Heart left ventricle (tissue), 16 donors: Measurements from ENCODE around the gene CILP2. TPM values are rescaled to one million over a fixed set of nuclear protein-coding genes. Genes with fewer than 3 reads are reported as not detected.

Experiments used
- ATAC-seq, 4 donors: fragments of 200-7000 bp; cut with Tn5 transposase; one replicate each; pipeline ENCODE4 v1.9.1; 2020 to 2022; ENCODE audit warnings: moderate library complexity in 4 of 4, mild to moderate bottlenecking in 3 of 4, moderate number of reproducible peaks in 1 of 4
- DNase-seq, 5 donors: peaks; one replicate each; pipeline ENCODE4 v3.0.0-alpha.2; 2020
- H3K27ac ChIP-seq, 12 donors: fragments of 200-600 bp; sonication (generic) in 4 of 12; one replicate each; pipeline versions ENCODE4 v1.5.0 to v1.8.0; 2016 to 2022; ENCODE audit warnings: mild to moderate bottlenecking in 2 of 12
- H3K27me3 ChIP-seq, 9 donors: fragments of 200-600 bp; sonication (generic) in 2 of 9; one replicate each; pipeline versions ENCODE4 v1.5.1 to v1.8.0; 2016 to 2022; ENCODE audit warnings: mild to moderate bottlenecking in 3 of 9
- H3K36me3 ChIP-seq, 9 donors: fragments of 200-600 bp; sonication (generic) in 2 of 9; one replicate each; pipeline versions ENCODE4 v1.5.0 to v1.8.0; 2018 to 2022; ENCODE audit warnings: mild to moderate bottlenecking in 2 of 9
- H3K4me1 ChIP-seq, 12 donors: fragments of 200-600 bp; sonication (generic) in 4 of 12; one replicate each; pipeline versions ENCODE4 v1.5.0 to v1.8.0; 2016 to 2022; ENCODE audit warnings: mild to moderate bottlenecking in 3 of 12
- H3K4me3 ChIP-seq, 12 donors: fragments of 200-600 bp; sonication (generic) in 4 of 12; one replicate each; pipeline versions ENCODE4 v1.5.0 to v1.8.0; 2017 to 2022; ENCODE audit warnings: mild to moderate bottlenecking in 9 of 12, moderate library complexity in 4 of 12
- H3K9me3 ChIP-seq, 12 donors: fragments of 200-600 bp; sonication (generic) in 4 of 12; one replicate each; pipeline versions ENCODE4 v1.5.0 to v1.8.0; 2016 to 2022; ENCODE audit warnings: mild to moderate bottlenecking in 1 of 12
- POLR2A ChIP-seq, 2 donors: fragments of 450-650 bp; IDR thresholded peaks; one replicate each; pipeline ENCODE4 v1.6.1; 2017; ENCODE audit warnings: antibody characterized with exemption in 2 of 2, mild to moderate bottlenecking in 2 of 2, moderate library complexity in 2 of 2
- WGBS, 4 donors: extraction: QIAGEN DNeasy Blood & Tissue Kit in 2 of 4; methylation state at CpG; one replicate each; pipeline versions ENCODE4 v1.1.5 to v1.1.7; 2013 to 2018; 5-methylcytosine and 5-hydroxymethylcytosine counted together
- intact Hi-C, 10 donors: fragments of 100-400 bp; cut with DNase I; formaldehyde crosslinking; loops; one replicate each; pipeline versions ENCODE4 v1.11.1 to v1.14.2; 2022
- polyA plus RNA-seq, 2 donors: library from polyadenylated mRNA; stranded (reverse); fragments of 200-250 nt; gene quantifications; one replicate each; pipeline ENCODE4 v1.2.3, GENCODE V29; 2013
- total RNA-seq, 9 donors: library from RNA; depleted of rRNA in 2 of 9; stranded (reverse); fragments of >200 nt in 2 of 9; fragmentation: NEBNext Ultra II Directional in 3 of 9; extraction: Animal tissue kit (Norgen Biotek cat#: 25700) in 3 of 9; gene quantifications; one replicate each; pipeline versions ENCODE4 v1.1.0 to v1.2.4, GENCODE V29; 2016 to 2023
- TF ChIP-seq, protein P1 (sequence below), 12 donors: fragments of 200-600 bp; sonication (generic) in 4 of 12; IDR thresholded peaks; one replicate each; pipeline versions ENCODE4 v1.5.0 to v1.8.0; 2018 to 2022; ENCODE audit warnings: antibody characterized with exemption in 12 of 12, mild to moderate bottlenecking in 5 of 12
- donor health status: ischemic (EF 13 %, LVEDD 7.1; RV severe dilation, severe dysfunction).
- donor health status: healthy with polysubstance abuse.
- donor health status: DM: no; HTN: yes; CAD: no.
- donor health status: DM: no; HTN: no; CAD: no.
- donor health status: ischemic (EF 25% LVEDD 6.9; RV normal size, moderate dysfunction).
- donor health status: ischemic (EF 25% LVEDD 5.7; RV mildly dilated, moderate dysfunction).
- donor health status: healthy.
- donor health status: DM: yes; HTN: yes; CAD: no.
- donor health status: ischemic (EF 35%, LVEDD 5.7; RV mildly dilated, moderate dysfunction).
- donor health status: nonischemic (EF 11% LVEDD 7.7; RV severe dilation, severe dysfunction).
- donor health status: DM: yes; HTN: yes; CAD: no.
- donor health status: PGD.
- donor health status: ischemic (EF 29% LVEDD 5.4; RV normal size, mild dysfunction).
- donor health status: nonischemic (EF 23%, LVEDD 6.1; RV moderate dilation, normal function).

The CILP2 gene
- total and polyA plus RNA-seq, 11 donors, result 0.07 to 0.61 (median 0.22) TPM; not detected in 2

DNA sequence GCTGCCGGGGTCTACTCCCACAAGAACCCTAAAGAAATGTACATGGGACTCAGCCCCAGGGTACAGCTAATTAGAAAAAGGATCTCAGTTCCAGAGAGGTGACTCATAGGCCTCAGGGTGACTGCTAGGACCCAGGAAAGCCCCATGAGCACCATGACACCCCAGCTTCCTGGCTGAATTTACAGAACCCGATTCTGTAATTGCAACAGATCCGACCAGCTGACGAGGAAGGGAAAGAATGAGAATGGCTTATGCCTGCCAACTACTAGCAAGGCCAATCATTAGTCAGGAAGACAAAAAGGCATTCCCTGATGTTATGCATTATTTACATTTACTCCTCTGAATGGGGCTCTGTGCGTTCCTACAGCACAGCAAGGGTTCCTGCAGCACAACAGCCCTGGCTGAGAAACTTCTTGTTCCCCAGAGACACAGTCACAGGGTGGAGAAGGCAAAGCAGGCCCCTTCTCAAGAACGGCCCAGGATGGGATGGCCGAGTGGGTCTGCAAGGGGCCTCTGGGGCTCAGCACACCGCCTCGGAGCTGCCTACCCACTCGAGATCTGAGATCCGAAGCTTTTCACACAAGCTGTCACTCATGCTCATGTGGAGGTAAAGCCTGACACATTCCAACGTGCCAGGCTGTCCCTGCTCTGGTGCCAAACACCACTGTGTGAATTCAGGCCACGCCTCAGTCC is 53.2 kb downstream of the CILP2 start:
- H3K4me3 ChIP-seq, result no peak overlapping the region
- intact Hi-C loops, result no loop called here
- ATAC-seq (peak in 3 of 4 donors; percentile 45 to 59 (median 48)), DNase-seq (no peak)
- H3K27ac ChIP-seq, result peak overlapping the region in 1 of 12 donors; percentile 85
- WGBS, 4 donors, result 53 to 67% (median 54%) methylated on average over 13 of the region's 13 CpGs
- H3K4me1 ChIP-seq, result peaks cover 0 to 30% (median 0%) of the 10 kb centered on the region in 12 donors
- no peaks in the 10 kb centered on the region for H3K27me3 ChIP-seq
- no peak for TF ChIP-seq POLR2A (IDR thresholded peaks at IDR 0.05)
- TF ChIP-seq, protein P1, sequence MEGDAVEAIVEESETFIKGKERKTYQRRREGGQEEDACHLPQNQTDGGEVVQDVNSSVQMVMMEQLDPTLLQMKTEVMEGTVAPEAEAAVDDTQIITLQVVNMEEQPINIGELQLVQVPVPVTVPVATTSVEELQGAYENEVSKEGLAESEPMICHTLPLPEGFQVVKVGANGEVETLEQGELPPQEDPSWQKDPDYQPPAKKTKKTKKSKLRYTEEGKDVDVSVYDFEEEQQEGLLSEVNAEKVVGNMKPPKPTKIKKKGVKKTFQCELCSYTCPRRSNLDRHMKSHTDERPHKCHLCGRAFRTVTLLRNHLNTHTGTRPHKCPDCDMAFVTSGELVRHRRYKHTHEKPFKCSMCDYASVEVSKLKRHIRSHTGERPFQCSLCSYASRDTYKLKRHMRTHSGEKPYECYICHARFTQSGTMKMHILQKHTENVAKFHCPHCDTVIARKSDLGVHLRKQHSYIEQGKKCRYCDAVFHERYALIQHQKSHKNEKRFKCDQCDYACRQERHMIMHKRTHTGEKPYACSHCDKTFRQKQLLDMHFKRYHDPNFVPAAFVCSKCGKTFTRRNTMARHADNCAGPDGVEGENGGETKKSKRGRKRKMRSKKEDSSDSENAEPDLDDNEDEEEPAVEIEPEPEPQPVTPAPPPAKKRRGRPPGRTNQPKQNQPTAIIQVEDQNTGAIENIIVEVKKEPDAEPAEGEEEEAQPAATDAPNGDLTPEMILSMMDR (IDR thresholded peaks at IDR 0.05), result no peak
- H3K9me3 ChIP-seq, result no peaks in the 10 kb centered on the region
- no peaks in the 10 kb centered on the region for H3K36me3 ChIP-seq

DNA sequence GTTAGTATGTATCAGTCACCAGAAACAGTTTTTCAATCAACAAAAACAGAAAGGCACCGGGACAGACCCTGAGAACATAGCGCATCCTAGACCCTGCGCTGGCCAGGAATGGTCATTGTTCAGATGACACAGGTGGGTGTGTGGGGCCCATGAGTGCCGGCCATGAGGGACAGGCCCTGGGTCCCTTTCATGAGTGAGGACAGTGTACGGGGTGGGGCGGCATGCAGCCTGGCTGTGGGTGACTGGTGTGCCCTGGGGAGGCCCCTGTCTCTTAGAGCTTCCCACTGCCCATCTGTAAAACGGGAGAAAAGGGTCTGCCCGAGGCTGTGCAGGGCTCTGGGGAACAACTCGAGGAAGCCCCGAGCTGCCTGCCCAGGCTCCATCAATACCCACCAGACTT is 54.6 kb downstream of the CILP2 start:
- Histone ChIP-seq H3K9me3 (no peaks in the 10 kb centered on the region), H3K27ac (no peak overlapping the region), H3K36me3 (no peaks in the 10 kb centered on the region), H3K27me3 (no peaks in the 10 kb centered on the region), H3K4me1 (peaks cover 0 to 37% (median 0%) of the 10 kb centered on the region in 12 donors), H3K4me3 (no peak overlapping the region)
- WGBS, 4 donors, result 88 to 94% (median 92%) methylated on average over 10 of the region's 10 CpGs
- TF ChIP-seq, protein P1 (IDR thresholded peaks at IDR 0.05), result no peak
- no peak for TF ChIP-seq POLR2A (IDR thresholded peaks at IDR 0.05)
- ATAC-seq (no peak), DNase-seq (no peak)
- intact Hi-C loops, result no loop called here

DNA sequence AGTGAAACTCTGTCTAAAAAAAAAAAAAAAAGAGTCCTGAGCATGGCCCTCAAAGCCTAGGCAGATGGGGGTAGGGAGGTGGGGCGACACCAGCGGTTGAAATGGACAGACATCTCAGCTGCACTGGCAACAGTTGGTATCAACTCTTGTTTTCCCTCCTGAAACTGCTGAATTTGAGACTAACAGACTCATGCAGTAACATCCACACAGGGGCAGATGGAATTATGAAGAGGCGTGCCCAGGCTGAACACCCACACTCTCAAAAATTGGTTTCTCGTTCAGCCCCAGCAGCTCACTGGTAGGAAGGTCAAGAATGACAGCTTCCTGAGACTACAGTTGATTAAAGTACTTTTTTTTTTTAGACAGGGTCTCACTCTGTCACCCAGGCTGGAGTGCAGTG is 56.3 kb downstream of the CILP2 start:
- Histone ChIP-seq H3K27ac (no peak overlapping the region), H3K9me3 (no peaks in the 10 kb centered on the region), H3K4me3 (no peak overlapping the region), H3K27me3 (no peaks in the 10 kb centered on the region), H3K36me3 (no peaks in the 10 kb centered on the region), H3K4me1 (peaks cover 0 to 38% (median 0%) of the 10 kb centered on the region in 12 donors)
- no peak for ATAC-seq
- DNase-seq, result no peak
- intact Hi-C loops, result no loop called here
- no peak for TF ChIP-seq POLR2A (IDR thresholded peaks at IDR 0.05)
- TF ChIP-seq, protein P1 (IDR thresholded peaks at IDR 0.05), result no peak
- 95 to 99% (median 97%) methylated on average over 4 of the region's 4 CpGs for WGBS, 4 donors

DNA sequence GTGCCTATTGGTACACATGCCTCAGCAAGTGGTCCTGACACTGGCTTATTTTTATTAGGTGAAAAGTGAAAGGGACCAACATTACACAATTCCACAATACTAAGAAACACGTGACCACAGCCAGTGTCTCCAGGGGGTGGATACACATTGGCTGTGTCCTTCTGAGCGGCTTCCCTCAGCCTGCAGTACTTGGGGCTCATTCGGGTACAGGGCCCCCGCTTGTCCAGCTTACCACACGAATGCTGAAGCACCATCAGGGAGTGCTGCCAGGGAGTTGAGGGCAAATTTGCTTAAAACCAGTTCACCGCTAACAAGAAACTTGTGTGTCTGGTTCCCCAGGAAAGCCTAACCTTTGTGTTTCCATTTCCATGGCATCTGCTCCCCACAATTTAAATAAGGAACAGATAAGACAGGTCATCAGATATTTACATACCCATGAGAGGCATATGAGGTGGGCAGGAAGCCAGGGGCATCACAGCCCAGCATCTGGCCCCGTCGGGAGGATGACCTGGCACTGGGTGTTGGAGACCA is 57.2 kb downstream of the CILP2 start:
- WGBS, 4 donors, result 61 to 71% (median 63%) methylated on average over 8 of the region's 8 CpGs
- ATAC-seq, result no peak
- H3K9me3 ChIP-seq, result no peaks in the 10 kb centered on the region

More for the DNA sequence above, 57.2 kb downstream of the CILP2 start:
- peaks cover 0 to 37% (median 0%) of the 10 kb centered on the region in 12 donors for H3K4me1 ChIP-seq
- DNase-seq, result no peak
- no peaks in the 10 kb centered on the region for H3K27me3 ChIP-seq
- TF ChIP-seq, protein P1 (IDR thresholded peaks at IDR 0.05), result no peak
- TF ChIP-seq POLR2A (IDR thresholded peaks at IDR 0.05), result no peak
- H3K27ac ChIP-seq, result no peak overlapping the region
- intact Hi-C loops, result no loop called here
- no peak overlapping the region for H3K4me3 ChIP-seq
- H3K36me3 ChIP-seq, result no peaks in the 10 kb centered on the region

Other genes starting within 250 kb of the CILP2 start
- 10 to 100 TPM; 34.2 to 53.4 (median 41.9) TPM for gene SUGP1, start 217.8 kb upstream of the CILP2 start, total RNA-seq
- gene SUGP1, start 217.8 kb upstream of the CILP2 start, polyA plus RNA-seq, result 10 to 100 TPM; 28.7 to 41.0 TPM
- gene MAU2, start 217.4 kb upstream of the CILP2 start, total RNA-seq, result 10 to 100 TPM; 26.5 to 46.4 (median 32.0) TPM
- gene MAU2, start 217.4 kb upstream of the CILP2 start, polyA plus RNA-seq, result 10 to 100 TPM; 15.7 to 28.5 TPM
- 10 to 100 TPM; 18.1 to 49.5 (median 35.5) TPM for gene GATAD2A, start 132.6 kb upstream of the CILP2 start, total RNA-seq
- 10 to 100 TPM in 1 of 2 donors, 1 to 10 TPM in 1; 7.5 to 27.0 TPM for gene GATAD2A, start 132.6 kb upstream of the CILP2 start, polyA plus RNA-seq
- gene TSSK6, start 22.7 kb upstream of the CILP2 start, total RNA-seq, result 1 to 10 TPM in 1 of 9 donors, under 1 TPM in 8; 0.28 to 1.0 (median 0.54) TPM
- gene TSSK6, start 22.7 kb upstream of the CILP2 start, polyA plus RNA-seq, result under 1 TPM; 0.57 to 0.61 TPM
- 1,000 to 10,000 TPM in 3 of 9 donors, 100 to 1,000 TPM in 6; 101 to 1,154 (median 960) TPM for gene NDUFA13, start 22.0 kb upstream of the CILP2 start, total RNA-seq
- gene NDUFA13, start 22.0 kb upstream of the CILP2 start, polyA plus RNA-seq, result 1,000 to 10,000 TPM in 1 of 2 donors, 100 to 1,000 TPM in 1; 856 to 1,476 TPM
- gene YJEFN3, start 9.4 kb upstream of the CILP2 start, total RNA-seq, result 1 to 10 TPM in 8 of 9 donors, not detected in 1; 1.2 to 5.4 (median 2.3) TPM
- 1 to 10 TPM; 3.6 to 5.3 TPM for gene YJEFN3, start 9.4 kb upstream of the CILP2 start, polyA plus RNA-seq
- gene PBX4, start 80.4 kb downstream of the CILP2 start, total RNA-seq, result under 1 TPM in 2 of 9 donors, not detected in 7; 0.43 to 0.69 TPM
- under 1 TPM in 1 of 2 donors, not detected in 1; 0.53 TPM for gene PBX4, start 80.4 kb downstream of the CILP2 start, polyA plus RNA-seq
- gene LPAR2, start 90.0 kb downstream of the CILP2 start, total RNA-seq, result 1 to 10 TPM in 2 of 9 donors, under 1 TPM in 6, not detected in 1; 0.24 to 6.1 (median 0.74) TPM
- 1 to 10 TPM in 1 of 2 donors, under 1 TPM in 1; 0.46 to 1.6 TPM for gene LPAR2, start 90.0 kb downstream of the CILP2 start, polyA plus RNA-seq
- 10 to 100 TPM in 2 of 9 donors, 1 to 10 TPM in 7; 1.1 to 21.7 (median 2.5) TPM for gene GMIP, start 105.4 kb downstream of the CILP2 start, total RNA-seq
- 1 to 10 TPM; 2.1 TPM for gene GMIP, start 105.4 kb downstream of the CILP2 start, polyA plus RNA-seq
- gene ATP13A1, start 125.4 kb downstream of the CILP2 start, total RNA-seq, result 10 to 100 TPM; 15.7 to 65.8 (median 23.1) TPM
- gene ATP13A1, start 125.4 kb downstream of the CILP2 start, polyA plus RNA-seq, result 10 to 100 TPM; 16.1 to 22.0 TPM
- 1 to 10 TPM; 1.5 to 6.8 (median 3.4) TPM for gene ZNF101, start 130.6 kb downstream of the CILP2 start, total RNA-seq
- 1 to 10 TPM; 3.4 to 3.7 TPM for gene ZNF101, start 130.6 kb downstream of the CILP2 start, polyA plus RNA-seq
- gene ZNF14, start 194.8 kb downstream of the CILP2 start, total RNA-seq, result 1 to 10 TPM; 2.9 to 7.9 (median 3.6) TPM
- 1 to 10 TPM; 2.3 to 3.1 TPM for gene ZNF14, start 194.8 kb downstream of the CILP2 start, polyA plus RNA-seq